ENCODE data around the gene ERICH2. TPM values are rescaled to one million over a fixed set of nuclear protein-coding genes. Genes with fewer than 3 reads are reported as not detected.
A peak's percentile ranks its signal among the peaks of the same experiment; 100 is the strongest.

Gene ERICH2
- total RNA-seq, 1 experiment from 2014 or later, result not detected

DNA sequence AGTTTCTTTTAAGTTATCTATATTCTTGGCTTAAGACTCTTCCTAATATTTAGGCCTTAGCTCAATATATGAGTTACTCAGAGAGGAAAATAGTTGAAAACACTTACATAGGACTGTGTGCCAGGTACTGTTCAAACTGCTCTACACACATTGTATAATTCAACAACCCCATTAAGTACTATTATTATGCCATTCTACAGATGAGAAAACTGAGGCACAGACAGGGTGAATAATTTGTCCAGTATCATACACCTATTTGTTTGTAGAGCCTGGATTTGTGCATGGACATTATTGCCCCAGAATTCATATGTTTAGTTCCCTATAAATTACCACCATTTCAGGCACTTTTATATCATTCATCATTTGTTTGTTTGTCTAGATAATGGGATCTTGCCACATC is 28.8 kb downstream of the ERICH2 start:
- Histone ChIP-seq H3K36me3 (ENCODE audit: insufficient read depth, low read length) (no peaks in the 10 kb centered on the region), H3K79me2 (ENCODE audit: low read length) (no peaks in the 10 kb centered on the region), H3K9me2 (replicated peaks; ENCODE audit: insufficient read depth, low read length) (no peaks in the 10 kb centered on the region)

DNA sequence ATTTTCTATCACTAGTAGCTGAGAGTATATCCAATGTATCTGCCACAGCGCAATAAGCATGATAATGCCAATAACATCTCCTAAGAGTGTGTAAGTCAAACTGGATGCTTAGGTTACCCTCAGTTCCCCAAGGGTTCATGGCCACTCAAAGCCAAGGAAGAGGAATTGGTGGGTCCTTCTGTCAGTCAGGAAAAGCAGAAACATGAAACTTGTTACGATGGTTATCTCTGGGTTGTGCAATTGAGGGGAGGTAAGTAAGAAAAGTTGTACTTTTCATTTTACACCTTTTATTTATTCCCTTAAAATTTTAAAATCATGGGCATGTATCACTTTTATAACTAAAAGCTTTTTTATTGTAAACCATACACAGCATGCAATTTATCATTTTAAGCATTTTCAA is 36.4 kb downstream of the ERICH2 start:
- no peak overlapping the region for H2AFZ ChIP-seq (ENCODE audit: low read length)

More for the DNA sequence above, 28.8 kb downstream of the ERICH2 start:
- Histone ChIP-seq H3K27me3 (ENCODE audit: low read length) (no peaks in the 10 kb centered on the region), H3K9me3 (ENCODE audit: low read length) (no peaks in the 10 kb centered on the region), H3K4me3 (ENCODE audit: low read length) (no peak overlapping the region), H3K4me1 (ENCODE audit: low read length) (no peaks in the 10 kb centered on the region), H2AFZ (ENCODE audit: low read length) (no peak overlapping the region), H4K20me1 (ENCODE audit: insufficient read depth, low read depth, low read length) (no peaks in the 10 kb centered on the region), H3K4me2 (ENCODE audit: low read depth, low read length, poor library complexity, severe bottlenecking) (no peak overlapping the region), H3K27ac (ENCODE audit: low read length) (no peak overlapping the region), H3K9ac (ENCODE audit: low read length) (no peak overlapping the region)
- DNase-seq, result no peak

DNA sequence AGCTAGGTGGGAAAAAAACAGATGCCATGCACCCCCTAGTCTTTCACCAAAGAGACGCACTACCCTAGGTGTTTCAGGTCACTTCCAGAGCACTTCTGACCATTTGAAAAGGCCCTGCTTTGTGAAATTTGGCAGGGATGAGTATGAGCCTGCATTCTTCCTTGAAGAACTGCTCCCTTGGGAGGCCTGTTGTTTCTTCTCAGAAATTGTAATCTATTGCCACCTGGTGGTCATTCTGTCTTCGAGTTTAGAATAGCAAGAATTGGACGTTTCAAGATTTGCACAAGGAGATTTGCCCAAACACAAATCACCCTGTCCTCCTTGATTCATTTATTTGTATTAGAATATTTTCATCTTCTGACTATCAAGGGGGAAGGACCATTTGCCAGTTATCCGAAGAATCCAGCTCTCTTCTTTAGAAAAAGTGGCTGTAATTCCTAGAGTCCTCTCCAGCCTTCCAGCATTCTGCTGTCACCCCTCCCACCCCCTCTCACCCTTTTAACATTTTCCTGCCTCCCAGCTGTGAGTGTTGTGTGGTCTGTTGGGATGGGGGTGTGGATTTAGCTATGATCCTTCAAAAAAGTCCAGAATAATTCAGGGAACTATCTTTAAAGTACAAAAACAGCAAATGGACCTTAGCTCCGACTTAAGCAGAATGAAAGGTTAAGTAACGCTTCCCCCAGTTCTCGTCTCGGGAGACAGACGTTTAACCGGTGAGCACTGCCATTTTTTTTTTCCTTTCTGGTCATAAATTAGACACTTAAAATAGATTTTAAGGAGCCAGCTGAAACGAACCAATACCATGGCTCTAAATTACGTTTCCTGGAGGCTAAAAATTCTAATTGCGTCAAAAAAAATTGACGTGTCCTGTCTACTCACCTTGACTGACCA is 42.8 kb downstream of the ERICH2 start:
- no peak overlapping the region for H3K4me2 ChIP-seq (ENCODE audit: low read depth, low read length, poor library complexity, severe bottlenecking)
- no peaks in the 10 kb centered on the region for H3K27me3 ChIP-seq (ENCODE audit: low read length)
- H3K79me2 ChIP-seq (ENCODE audit: low read length), result no peaks in the 10 kb centered on the region
- H3K27ac ChIP-seq (ENCODE audit: low read length), result no peak overlapping the region
- H2AFZ ChIP-seq (ENCODE audit: low read length), result no peak overlapping the region
- DNase-seq, result peak; percentile 89
- no peaks in the 10 kb centered on the region for H3K9me2 ChIP-seq (replicated peaks; ENCODE audit: insufficient read depth, low read length)
- H4K20me1 ChIP-seq (ENCODE audit: insufficient read depth, low read depth, low read length), result no peaks in the 10 kb centered on the region
- H3K4me3 ChIP-seq (ENCODE audit: low read length), result no peak overlapping the region
- no peak overlapping the region for H3K9ac ChIP-seq (ENCODE audit: low read length)
- peaks cover 15% of the 10 kb centered on the region for H3K4me1 ChIP-seq (ENCODE audit: low read length)
- H3K36me3 ChIP-seq (ENCODE audit: insufficient read depth, low read length), result no peaks in the 10 kb centered on the region
- H3K9me3 ChIP-seq (ENCODE audit: low read length), result no peaks in the 10 kb centered on the region

More for the DNA sequence above, 36.4 kb downstream of the ERICH2 start:
- H3K4me2 ChIP-seq (ENCODE audit: low read depth, low read length, poor library complexity, severe bottlenecking), result no peak overlapping the region
- no peaks in the 10 kb centered on the region for H3K4me1 ChIP-seq (ENCODE audit: low read length)
- no peak for DNase-seq
- H3K9ac ChIP-seq (ENCODE audit: low read length), result no peak overlapping the region
- no peaks in the 10 kb centered on the region for H3K9me3 ChIP-seq (ENCODE audit: low read length)
- H3K4me3 ChIP-seq (ENCODE audit: low read length), result no peak overlapping the region
- H3K36me3 ChIP-seq (ENCODE audit: insufficient read depth, low read length), result no peaks in the 10 kb centered on the region
- H3K9me2 ChIP-seq (replicated peaks; ENCODE audit: insufficient read depth, low read length), result no peaks in the 10 kb centered on the region
- H3K79me2 ChIP-seq (ENCODE audit: low read length), result no peaks in the 10 kb centered on the region
- H3K27me3 ChIP-seq (ENCODE audit: low read length), result no peaks in the 10 kb centered on the region
- no peak overlapping the region for H3K27ac ChIP-seq (ENCODE audit: low read length)
- no peaks in the 10 kb centered on the region for H4K20me1 ChIP-seq (ENCODE audit: insufficient read depth, low read depth, low read length)

DNA sequence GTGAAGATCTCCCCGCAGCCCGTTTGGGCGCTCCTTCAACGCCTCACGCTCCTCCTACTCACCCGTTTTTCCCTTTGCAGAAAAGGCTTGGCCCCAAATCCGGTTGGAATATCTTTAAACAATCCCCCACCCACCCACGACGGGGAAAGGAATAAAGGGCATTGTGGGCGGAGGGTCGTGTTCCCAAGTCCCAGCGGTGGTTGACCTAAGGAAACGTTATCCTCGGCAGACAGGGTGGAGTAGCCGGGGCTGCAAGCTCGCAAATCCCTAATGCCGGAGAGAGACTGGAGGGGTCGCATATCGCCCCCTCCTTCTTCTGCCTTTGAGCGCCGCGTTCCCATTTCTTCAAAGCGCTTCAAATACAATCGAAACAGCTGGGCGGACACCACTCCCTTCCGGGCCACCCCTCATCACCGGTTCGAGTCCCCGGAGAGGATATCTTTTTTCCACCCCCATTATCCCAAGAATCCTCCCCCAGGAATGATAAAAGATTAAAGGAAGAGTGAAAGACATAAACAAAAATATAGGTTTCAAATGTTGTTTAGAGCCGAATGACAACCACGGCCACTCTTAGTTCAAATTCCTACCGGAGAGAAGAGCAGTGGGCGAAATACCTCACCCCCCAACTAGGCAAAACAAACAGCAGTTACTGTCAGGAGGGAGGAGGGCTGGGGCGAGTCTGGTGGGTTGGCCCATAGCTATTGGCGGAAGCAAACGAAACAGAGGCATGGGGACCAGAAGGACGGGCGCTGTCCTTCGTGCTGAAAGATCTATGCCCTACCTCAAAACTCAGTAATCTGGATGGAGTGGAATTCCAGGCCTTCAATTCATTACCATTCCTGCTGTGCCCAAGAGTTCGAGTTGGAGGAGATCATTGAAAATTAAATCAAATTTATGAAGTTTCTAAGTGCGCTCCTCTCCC is 43.7 kb downstream of the ERICH2 start:
- DNase-seq, result no peak
- Histone ChIP-seq H3K9ac (ENCODE audit: low read length) (no peak overlapping the region), H4K20me1 (ENCODE audit: insufficient read depth, low read depth, low read length) (no peaks in the 10 kb centered on the region), H3K4me3 (ENCODE audit: low read length) (no peak overlapping the region), H3K79me2 (ENCODE audit: low read length) (no peaks in the 10 kb centered on the region), H3K4me1 (ENCODE audit: low read length) (peaks cover 15% of the 10 kb centered on the region), H3K9me2 (replicated peaks; ENCODE audit: insufficient read depth, low read length) (no peaks in the 10 kb centered on the region), H3K27ac (ENCODE audit: low read length) (no peak overlapping the region), H3K27me3 (ENCODE audit: low read length) (no peaks in the 10 kb centered on the region), H3K9me3 (ENCODE audit: low read length) (no peaks in the 10 kb centered on the region), H3K4me2 (ENCODE audit: low read depth, low read length, poor library complexity, severe bottlenecking) (no peak overlapping the region), H2AFZ (ENCODE audit: low read length) (no peak overlapping the region), H3K36me3 (ENCODE audit: insufficient read depth, low read length) (no peaks in the 10 kb centered on the region)

DNA sequence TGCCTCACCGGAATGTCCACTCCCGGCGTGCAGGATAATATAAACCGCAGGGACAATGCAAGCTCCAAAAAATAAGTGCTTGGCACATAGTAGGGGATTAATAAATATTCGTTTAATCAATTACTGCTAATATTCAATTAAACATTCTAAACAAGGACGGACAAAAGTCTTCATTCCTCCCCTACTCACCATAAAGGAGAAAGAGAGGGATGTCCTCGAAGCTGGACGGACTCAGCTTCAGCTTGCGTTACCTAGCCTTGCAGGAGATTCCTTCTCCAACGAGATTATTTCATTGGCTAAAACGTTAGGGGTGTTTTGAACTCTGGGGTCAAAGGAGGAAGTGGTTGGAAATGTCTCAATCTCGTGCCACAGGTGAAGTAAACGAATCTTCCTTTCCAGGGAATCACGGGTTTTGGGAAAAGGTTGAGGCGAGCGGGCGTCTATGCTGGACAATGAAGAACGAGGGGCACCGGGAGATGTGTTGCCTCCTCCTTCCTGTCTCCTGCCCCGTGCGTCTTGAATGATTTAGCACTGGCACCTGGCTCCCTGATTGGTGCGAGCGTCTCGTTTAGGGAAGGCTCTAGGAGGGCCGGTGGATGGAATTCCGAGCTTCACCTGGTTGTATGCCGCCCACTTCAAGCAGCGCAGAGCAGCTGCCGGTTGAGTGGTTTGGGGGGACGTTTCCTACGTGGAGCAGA is 44.5 kb downstream of the ERICH2 start:
- no peaks in the 10 kb centered on the region for H3K27me3 ChIP-seq (ENCODE audit: low read length)

DNA sequence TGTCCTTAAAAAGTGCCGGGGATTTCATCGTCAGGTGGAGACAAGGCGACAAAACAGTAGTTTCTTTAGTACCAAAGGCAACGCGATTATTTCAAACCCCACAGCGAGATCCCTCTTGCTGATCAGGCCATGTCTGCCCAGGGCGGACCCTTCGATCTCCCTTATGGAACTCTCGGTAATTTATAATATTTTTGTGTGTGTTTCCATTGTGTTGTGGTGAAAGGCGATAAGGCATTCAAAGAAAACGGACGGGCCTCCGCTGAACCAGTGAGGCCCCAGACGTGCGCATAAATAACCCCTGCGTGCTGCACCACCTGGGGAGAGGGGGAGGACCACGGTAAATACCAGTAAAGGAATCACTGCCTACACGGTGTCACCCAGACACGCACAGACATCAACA is 45.1 kb downstream of the ERICH2 start:
- H3K9ac ChIP-seq (ENCODE audit: low read length), result no peak overlapping the region
- H3K27me3 ChIP-seq (ENCODE audit: low read length), result no peaks in the 10 kb centered on the region
- H2AFZ ChIP-seq (ENCODE audit: low read length), result no peak overlapping the region
- H3K36me3 ChIP-seq (ENCODE audit: insufficient read depth, low read length), result no peaks in the 10 kb centered on the region
- H3K9me3 ChIP-seq (ENCODE audit: low read length), result no peaks in the 10 kb centered on the region
- H3K27ac ChIP-seq (ENCODE audit: low read length), result no peak overlapping the region
- H3K4me2 ChIP-seq (ENCODE audit: low read depth, low read length, poor library complexity, severe bottlenecking), result peak overlapping the region; percentile 74
- H3K9me2 ChIP-seq (replicated peaks; ENCODE audit: insufficient read depth, low read length), result no peaks in the 10 kb centered on the region
- H3K4me3 ChIP-seq (ENCODE audit: low read length), result peak overlapping the region; percentile 63; the same call in 1 of the 2 replicates
- DNase-seq, result no peak
- H4K20me1 ChIP-seq (ENCODE audit: insufficient read depth, low read depth, low read length), result no peaks in the 10 kb centered on the region
- peaks cover 15% of the 10 kb centered on the region for H3K4me1 ChIP-seq (ENCODE audit: low read length)
- H3K79me2 ChIP-seq (ENCODE audit: low read length), result no peaks in the 10 kb centered on the region

More for the DNA sequence above, 44.5 kb downstream of the ERICH2 start:
- Histone ChIP-seq H3K9me2 (replicated peaks; ENCODE audit: insufficient read depth, low read length) (no peaks in the 10 kb centered on the region), H3K36me3 (ENCODE audit: insufficient read depth, low read length) (no peaks in the 10 kb centered on the region), H2AFZ (ENCODE audit: low read length) (no peak overlapping the region), H3K79me2 (ENCODE audit: low read length) (no peaks in the 10 kb centered on the region), H3K9ac (ENCODE audit: low read length) (no peak overlapping the region), H3K4me3 (ENCODE audit: low read length) (no peak overlapping the region), H4K20me1 (ENCODE audit: insufficient read depth, low read depth, low read length) (no peaks in the 10 kb centered on the region), H3K9me3 (ENCODE audit: low read length) (no peaks in the 10 kb centered on the region), H3K4me1 (ENCODE audit: low read length) (peaks cover 15% of the 10 kb centered on the region), H3K27ac (ENCODE audit: low read length) (no peak overlapping the region), H3K4me2 (ENCODE audit: low read depth, low read length, poor library complexity, severe bottlenecking) (no peak overlapping the region)
- DNase-seq, result no peak

DNA sequence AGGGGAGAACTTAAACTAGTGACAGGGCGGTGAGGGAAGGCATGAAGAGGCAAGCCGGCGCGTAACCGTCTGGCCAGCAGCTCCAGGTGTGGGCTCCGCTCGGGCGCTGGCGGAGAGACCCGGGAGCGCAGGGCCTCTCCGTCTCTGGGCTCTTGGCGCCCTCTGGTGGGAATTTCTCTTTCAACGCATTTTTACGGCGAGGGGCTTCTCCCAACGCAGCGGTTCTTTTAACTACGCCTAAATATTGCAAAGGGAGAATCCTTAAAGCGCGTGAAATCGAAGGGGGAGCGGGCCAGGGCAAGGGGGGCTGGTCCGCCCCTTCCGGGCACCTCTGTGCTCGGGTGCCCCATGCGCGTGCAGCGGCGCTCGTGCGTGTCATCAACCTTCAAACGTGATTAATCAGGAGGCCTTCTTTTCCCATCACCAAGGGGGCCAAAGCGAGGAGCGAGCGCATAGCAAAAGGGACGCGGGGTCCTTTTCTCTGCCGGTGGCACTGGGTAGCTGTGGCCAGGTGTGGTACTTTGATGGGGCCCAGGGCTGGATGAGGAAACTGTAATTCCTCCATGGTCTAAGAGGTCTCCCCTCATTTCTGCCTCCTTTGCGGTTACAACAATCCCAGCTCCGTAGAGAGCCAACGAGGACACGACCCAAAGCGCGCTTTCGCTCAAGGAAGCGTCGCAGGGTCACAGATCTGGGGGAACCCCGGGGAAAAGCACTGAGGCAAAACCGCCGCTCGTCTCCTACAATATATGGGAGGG is 45.7 kb downstream of the ERICH2 start:
- peak; percentile 88 for DNase-seq
- peak overlapping the region; percentile 48 for H3K9ac ChIP-seq (ENCODE audit: low read length)
- H3K4me2 ChIP-seq (ENCODE audit: low read depth, low read length, poor library complexity, severe bottlenecking), result peak overlapping the region; percentile 74
- H3K4me1 ChIP-seq (ENCODE audit: low read length), result peaks cover 21% of the 10 kb centered on the region
- no peak overlapping the region for H3K27ac ChIP-seq (ENCODE audit: low read length)
- no peaks in the 10 kb centered on the region for H3K9me3 ChIP-seq (ENCODE audit: low read length)
- H3K27me3 ChIP-seq (ENCODE audit: low read length), result no peaks in the 10 kb centered on the region
- H2AFZ ChIP-seq (ENCODE audit: low read length), result peak overlapping the region; percentile 79; the same call in 1 of the 2 replicates
- peak overlapping the region; percentile 63 for H3K4me3 ChIP-seq (ENCODE audit: low read length)
- no peaks in the 10 kb centered on the region for H3K79me2 ChIP-seq (ENCODE audit: low read length)
- H4K20me1 ChIP-seq (ENCODE audit: insufficient read depth, low read depth, low read length), result no peaks in the 10 kb centered on the region
- no peaks in the 10 kb centered on the region for H3K9me2 ChIP-seq (replicated peaks; ENCODE audit: insufficient read depth, low read length)
- H3K36me3 ChIP-seq (ENCODE audit: insufficient read depth, low read length), result no peaks in the 10 kb centered on the region
